K562 treated with DMSO at 1 percent for 48 hours (cell line): ENCODE measurements around the gene ESAM. TPM values are rescaled to one million over a fixed set of nuclear protein-coding genes. Genes with fewer than 3 reads are reported as not detected.

Experiments
- total RNA-seq: library from RNA; unstranded; fragments of 300-600 nt; gene quantifications from 2 replicates; pipeline ENCODE4 v1.2.3, GENCODE V29; 2022; ENCODE audit warnings: low replicate concordance; ENCODE audit errors: extremely low read depth

ESAM gene
- total RNA-seq, result not detected in 2 replicates

DNA sequence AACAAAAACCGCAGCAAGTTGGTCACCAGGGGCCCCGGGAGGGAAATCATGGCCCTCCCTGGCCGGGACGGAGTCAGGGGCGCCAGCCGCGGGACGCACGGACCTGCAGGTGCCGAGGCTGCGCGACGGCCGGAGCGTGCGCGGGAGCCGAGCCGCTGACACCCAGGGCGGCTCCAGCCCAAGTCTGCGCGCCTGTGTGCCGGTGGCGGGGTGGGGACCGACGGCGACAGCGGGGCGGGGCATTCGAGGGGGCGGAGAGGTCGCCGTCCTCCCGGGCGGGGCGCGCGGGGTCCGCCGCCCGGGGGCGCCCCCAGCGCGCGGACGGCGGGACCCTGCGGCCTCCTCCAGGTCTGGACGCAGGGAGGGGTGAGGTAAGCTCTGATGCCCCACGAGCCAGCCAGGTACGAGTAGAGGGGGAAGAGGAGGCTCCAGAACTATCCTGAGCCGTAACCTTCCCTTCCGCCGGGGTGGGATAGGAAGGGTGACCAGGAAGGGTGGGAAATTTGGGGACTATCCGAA is at the start of gene ESAM:
Gene ESAM (minus strand): TSS at position 186 of the 519 bp plus-strand sequence. CDS start 136 bp downstream, at position 50.

DNA sequence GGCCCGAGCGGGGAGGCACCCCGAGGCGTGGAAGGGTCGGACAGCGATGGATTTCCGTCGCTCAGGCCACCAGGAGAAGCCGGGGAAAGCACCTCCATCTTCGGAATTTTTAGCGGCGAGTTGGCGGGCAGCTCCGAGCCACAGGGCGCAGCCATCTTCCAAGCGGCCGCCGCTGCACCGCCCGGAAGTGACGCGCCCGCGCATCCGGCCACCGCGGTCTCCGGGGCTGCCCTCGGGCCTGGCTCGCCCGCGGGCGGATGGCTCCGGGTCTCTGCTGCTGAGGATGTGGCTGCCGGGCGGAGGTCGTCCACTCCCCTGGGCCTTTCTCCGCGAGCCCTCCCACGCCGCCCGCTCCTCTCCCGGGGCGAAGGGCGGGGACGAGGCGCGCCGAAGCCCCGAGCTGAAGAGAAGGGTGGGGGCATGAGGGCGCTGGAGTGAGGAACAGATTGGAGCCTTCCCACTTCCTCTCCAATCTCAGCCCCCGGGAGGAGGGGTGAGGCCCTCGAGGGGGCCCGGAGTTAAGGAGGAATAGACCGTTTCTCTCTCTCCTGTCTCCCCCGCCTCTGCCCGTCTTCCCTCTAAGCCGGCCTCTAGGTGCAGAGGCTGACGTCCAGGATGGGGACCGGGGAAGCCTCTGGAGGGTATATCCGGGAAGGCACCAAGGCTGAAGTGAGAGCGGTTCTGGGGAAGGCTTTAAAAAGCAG is 38.3 kb upstream of the ESAM start, which contains the start of gene MSANTD2:
Gene MSANTD2 (minus strand): TSS at position 181 of the 704 bp plus-strand sequence. CDS start 26 bp downstream, at position 155.

DNA sequence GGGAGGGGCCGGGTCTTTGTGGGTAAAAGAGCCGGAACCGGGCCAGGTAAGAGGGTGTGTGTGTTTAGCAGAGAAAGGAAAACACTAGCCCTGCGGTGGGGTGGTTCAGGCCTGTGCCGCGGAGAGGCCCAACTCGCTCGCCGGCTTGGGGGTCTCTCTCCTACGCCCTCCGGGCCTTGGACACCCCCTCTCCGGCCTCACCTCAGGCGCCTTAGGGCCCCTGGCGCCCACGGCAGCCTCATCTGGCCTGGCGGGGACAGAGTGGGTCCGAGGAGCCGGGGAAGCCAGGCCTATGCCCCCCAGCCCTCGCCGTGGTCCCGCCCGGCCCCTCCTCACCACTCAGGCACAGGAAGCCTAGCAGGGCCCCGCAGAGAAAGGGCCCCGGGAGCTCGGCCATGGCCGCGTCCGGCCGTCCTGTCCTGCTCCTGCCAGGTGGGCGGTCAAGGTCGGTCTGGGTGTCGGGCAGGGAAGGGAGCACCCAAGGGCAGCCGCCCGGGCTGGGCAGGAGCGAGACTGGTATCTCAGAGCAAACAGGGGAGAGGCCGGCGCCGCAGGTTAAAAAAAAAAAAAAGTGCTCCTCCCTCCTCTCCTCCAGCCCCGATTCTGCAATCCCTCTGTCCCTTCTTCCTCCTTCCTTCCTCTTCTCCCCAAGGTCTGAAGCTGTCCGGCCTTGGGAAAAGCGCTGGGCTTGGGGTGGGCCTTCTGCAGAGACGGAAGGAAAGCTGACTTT is 10.2 kb downstream of the ESAM start, which contains the start of gene VSIG2:
Gene VSIG2 (minus strand): TSS at position 515 of the 730 bp plus-strand sequence. CDS start 118 bp downstream, at position 397.

DNA sequence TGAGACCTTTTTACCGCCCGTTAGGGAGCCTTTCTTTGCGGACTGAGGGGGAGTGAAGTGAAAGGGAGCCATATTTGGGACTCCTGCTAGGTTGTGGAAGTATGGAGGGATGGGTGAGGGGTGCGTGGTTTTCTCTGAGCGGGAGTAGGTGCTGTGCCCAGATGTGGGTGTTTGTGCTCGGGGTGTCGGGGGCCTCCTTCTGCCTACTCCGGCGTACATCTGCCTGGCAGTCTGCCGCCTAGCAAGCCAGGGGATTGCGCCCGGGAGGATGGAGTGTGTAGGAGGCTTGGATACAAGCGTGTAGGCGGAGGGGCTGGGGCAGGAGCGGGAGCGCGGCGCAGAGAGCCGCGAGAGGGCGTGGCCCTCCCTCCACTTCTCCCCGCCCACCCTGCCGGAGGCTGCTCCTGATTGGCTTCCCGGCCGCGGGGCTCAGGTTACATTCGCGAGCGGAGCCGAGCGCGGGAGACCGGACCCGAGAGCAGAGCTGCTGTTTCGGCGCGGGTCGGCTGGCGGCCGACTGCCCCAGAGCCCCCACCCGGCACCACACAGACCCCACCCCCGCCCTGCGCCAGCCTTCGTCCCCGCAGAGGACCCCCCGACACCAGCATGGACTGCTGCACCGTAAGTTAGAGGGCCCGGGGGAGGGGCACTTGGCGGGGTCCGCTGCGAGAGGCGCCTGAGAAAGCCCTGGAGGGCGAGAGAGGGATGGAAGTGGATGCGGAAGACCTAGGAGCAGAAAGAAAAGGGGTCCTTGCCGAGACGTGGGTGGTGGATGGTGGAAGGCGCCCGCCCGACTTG is 22.4 kb downstream of the ESAM start, which contains the start of gene NRGN:
Gene NRGN (plus strand): TSS at position 464 of the 798 bp plus-strand sequence. CDS start 143 bp downstream, at position 607.

Other genes with a start within 250 kb of the ESAM start
- not detected in 2 replicates for gene OR8B12, start 218.6 kb downstream of the ESAM start, total RNA-seq
- not detected in 2 replicates for gene OR8A1, start 192.3 kb downstream of the ESAM start, total RNA-seq
- gene PANX3, start 150.9 kb downstream of the ESAM start, total RNA-seq, result not detected in 2 replicates
- gene TBRG1, start 139.4 kb downstream of the ESAM start, total RNA-seq, result not detected in 2 replicates
- gene SIAE, start 88.6 kb downstream of the ESAM start, total RNA-seq, result 203 TPM in 1 of 2 replicates, not detected in the other
- not detected in 2 replicates for gene SPA17, start 88.4 kb downstream of the ESAM start, total RNA-seq
- not detected in 2 replicates for gene NRGN, start 22.3 kb downstream of the ESAM start, total RNA-seq
- not detected in 2 replicates for gene VSIG2, start 10.0 kb downstream of the ESAM start, total RNA-seq
- gene MSANTD2, start 38.1 kb upstream of the ESAM start, total RNA-seq, result not detected in 2 replicates
- gene ROBO3, start 103.1 kb upstream of the ESAM start, total RNA-seq, result not detected in 2 replicates
- not detected in 2 replicates for gene ROBO4, start 135.6 kb upstream of the ESAM start, total RNA-seq
- gene HEPN1, start 157.0 kb upstream of the ESAM start, total RNA-seq, result not detected in 2 replicates
- not detected in 2 replicates for gene HEPACAM, start 173.8 kb upstream of the ESAM start, total RNA-seq
- not detected in 2 replicates for gene CCDC15, start 191.9 kb upstream of the ESAM start, total RNA-seq